Measurements from ENCODE around the gene FBXO2. TPM values are rescaled to one million over a fixed set of nuclear protein-coding genes. Genes with fewer than 3 reads are reported as not detected.

FBXO2 gene
- total RNA-seq, result 15.0 TPM

GRCh38 chr1:11654137-11654938, at the start of gene FBXO2, which contains the start of gene FBXO44:
Gene FBXO2, minus strand, starts transcription at chr1:11654429. Its CDS starts 89 bp downstream, at chr1:11654340.
Gene FBXO44, plus strand, starts transcription at chr1:11654877. Its CDS starts 959 bp downstream, at chr1:11655836.
- peak; percentile 76 for DNase-seq (ENCODE audit: low spot score)
- ATAC-seq, result peak; percentile 73

GRCh38 chr1:11703357-11704193, 49.3 kb upstream of the FBXO2 start:
- DNase-seq (ENCODE audit: low spot score) (no peak), ATAC-seq (no peak)

DNA sequence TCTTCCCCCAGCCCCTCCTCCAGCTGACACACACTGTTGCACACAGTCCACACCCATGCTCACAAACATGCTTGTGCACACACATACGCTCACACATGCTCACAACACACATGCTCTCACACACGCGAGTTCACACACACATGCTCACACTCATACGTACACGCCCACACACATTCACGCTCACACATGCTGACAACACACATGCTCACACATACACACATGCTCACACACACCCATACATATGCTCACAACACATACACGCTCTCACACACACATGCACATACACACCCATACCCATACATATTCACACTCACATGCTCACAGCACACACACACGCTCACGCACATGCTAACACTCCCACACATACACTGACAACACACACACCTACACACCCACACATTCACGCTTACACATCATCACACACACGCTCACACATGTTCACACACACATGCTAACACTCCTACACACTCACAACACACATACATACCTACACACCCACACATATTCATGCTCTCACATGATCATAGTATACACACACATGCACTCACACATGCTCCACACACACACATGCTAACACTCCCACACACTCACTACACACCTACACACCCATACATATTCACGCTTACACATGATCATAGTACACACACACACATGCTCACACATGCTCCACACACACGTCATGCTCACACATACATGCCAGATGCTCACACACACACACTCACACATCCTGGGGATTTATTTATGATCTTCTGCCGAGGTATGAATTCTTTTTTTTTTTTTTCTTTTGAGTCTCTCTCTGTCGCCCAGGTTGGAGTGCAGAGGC, 48.0 kb upstream of the FBXO2 start:
- DNase-seq (ENCODE audit: low spot score) (no peak), ATAC-seq (no peak)

- DNase-seq (ENCODE audit: low spot score), result no peak
- no peak for ATAC-seq
Observed at GRCh38 chr1:11701551-11701961, 47.3 kb upstream of the FBXO2 start.

GRCh38 chr1:11700601-11701467, 46.6 kb upstream of the FBXO2 start:
- no peak for DNase-seq (ENCODE audit: low spot score)
- no peak for ATAC-seq

DNA sequence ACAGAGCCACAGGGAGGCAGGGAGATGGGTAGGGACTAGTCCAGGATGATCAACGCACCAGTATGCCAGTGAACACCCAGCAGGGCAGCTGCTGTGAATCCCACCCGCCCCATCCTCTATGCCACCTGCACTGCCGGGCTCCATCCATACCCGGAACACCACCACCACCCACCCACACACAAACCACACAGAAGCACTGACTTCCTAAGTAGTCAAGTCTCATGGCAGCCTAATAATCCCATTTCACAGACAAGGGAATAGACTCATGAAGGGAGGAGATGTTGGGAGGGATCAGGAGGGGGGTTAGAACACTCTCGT, 43.6 kb upstream of the FBXO2 start:
- ATAC-seq, result no peak
- DNase-seq (ENCODE audit: low spot score), result no peak

DNA sequence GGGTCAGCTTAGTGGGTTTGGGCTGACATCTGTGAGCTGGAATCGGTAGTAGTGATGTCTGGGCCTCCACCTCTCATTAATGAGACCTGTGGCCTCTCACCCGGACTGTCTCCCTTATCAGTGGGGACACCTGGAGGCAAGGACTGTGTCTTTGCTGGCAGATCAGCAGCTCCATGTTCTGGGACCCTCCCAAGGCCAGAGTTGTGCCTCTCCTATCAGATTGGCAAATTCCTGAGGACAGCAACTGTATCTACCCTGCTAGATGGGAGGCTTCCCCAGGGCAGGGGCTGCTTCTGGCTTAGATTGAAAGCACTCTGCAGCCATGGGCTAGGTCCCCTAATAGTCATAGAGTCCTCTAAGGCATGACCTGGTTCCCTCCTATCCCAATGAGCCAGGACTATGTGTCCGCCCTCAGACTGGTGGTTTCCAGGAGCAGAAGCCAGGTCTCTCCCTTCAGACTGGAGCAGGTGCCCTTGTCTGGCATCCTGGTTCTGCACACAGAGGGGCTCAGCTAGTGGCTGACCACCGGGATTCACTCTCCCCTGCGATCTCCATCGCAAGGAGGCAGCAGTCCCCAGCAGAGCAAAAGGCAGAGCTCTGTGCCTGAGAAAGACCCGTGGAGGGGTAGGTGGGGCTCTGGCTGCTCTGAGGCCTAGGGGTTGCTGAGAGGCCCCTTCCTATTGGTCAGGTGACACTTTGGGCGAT, 43.1 kb upstream of the FBXO2 start:
- ATAC-seq, result no peak
- DNase-seq (ENCODE audit: low spot score), result no peak

- DNase-seq (ENCODE audit: low spot score) (no peak), ATAC-seq (no peak)
Observed at GRCh38 chr1:11695861-11696260, 41.6 kb upstream of the FBXO2 start.

GRCh38 chr1:11693917-11694316, 39.7 kb upstream of the FBXO2 start:
- no peak for ATAC-seq

GRCh38 chr1:11693024-11693590, 38.9 kb upstream of the FBXO2 start:
- ATAC-seq, result no peak
- no peak for DNase-seq (ENCODE audit: low spot score)

More at GRCh38 chr1:11693917-11694316, 39.7 kb upstream of the FBXO2 start:
- no peak for DNase-seq (ENCODE audit: low spot score)

DNA sequence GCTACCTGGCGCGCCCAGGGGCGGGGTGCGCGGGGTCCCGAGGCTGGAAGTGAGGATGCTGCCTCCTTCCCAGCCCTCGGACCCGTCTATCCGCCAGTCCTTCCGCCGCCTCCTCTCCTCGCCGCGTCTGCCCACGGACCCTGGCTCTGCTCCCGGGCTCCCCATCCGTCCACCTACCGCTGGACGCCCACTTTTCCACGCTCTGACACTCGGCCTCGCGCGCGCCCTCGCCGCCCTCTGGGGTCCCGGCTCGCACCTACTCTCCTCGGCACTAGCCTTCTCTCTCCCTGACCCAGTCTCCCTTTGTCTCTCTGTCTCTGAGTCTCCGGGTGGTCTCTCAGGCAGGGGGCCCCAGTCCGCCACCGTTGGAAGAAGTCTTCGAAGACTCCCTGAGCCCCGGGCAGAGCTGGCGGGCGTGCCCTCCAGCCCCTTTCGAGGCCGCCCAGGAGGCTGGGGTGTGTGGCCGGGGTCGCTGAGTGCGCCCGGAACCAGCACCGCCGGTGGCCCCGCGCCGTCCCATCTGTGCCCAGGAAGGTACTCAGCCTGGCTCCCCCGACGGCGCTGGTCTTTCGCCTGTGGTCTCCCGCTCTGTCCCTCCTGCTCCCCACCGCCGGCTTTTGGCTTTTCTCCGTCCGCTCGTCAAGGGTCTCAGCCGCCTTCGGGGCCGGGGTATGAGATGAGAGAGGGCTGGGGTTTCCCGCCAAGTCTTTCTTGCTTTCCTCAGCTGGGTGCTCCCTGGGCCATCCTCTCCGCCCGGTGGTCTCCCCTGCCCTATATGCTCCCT, 37.9 kb upstream of the FBXO2 start:
- DNase-seq (ENCODE audit: low spot score) (no peak), ATAC-seq (no peak)

DNA sequence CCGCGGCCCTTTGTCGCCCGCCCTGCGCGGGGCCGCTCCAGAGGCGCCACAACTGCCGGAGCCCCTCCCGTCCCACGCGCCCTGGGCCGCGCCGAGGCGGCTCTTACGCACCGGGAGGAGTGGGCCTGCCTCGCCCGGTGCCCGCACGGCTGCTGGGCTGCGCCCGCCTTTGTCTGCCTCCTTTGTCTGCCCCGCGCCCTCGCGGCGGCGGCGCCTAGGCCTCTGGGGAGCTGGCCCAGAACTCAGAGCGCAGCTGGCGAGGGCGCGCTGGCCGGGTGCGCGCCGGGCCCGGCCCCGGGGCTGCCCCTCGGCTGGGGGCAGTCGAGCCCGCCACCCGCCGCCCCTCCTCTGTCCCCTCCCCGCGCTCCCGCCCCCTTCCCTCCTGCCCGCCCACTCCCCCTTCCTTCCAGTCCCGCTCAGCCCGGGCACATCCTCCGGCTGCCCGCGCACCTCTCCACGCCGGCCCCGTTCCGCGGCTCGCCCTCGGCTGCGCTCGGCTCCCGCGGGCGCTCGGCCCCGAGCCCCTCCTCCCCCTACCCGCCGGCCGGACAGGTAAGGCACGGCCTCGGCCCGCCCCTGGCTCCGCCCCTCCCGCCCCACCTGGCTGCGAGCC, 37.2 kb upstream of the FBXO2 start, which contains the start of gene DRAXIN:
Gene DRAXIN, plus strand, starts transcription at position 409 of the 613 bp plus-strand sequence. CDS start 14,549 bp downstream, outside the sequence.
- ATAC-seq (peak; percentile 48), DNase-seq (ENCODE audit: low spot score) (no peak)

- peak; percentile 48 for ATAC-seq
- no peak for DNase-seq (ENCODE audit: low spot score)
Observed at GRCh38 chr1:11690397-11691301, 36.4 kb upstream of the FBXO2 start.

DNA sequence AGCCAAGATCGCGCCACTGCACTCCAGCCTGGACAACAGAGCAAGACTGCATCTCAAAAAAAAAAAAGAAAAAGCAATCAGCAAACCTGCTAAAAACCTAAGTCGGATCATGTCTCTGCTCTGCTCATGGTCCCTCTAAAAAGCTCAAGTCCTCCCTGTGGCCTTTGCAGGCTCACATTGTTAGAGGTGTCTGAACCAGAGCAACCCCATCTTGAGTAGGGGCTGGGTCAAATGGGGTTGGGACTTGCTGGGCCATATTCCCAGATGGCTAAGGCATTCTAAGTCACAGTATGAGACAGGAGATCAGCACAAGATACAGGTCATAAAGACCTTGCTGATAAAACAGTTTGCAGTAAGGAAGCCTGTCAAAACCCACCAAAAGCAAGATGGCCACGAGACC, 34.3 kb upstream of the FBXO2 start:
- ATAC-seq (no peak), DNase-seq (ENCODE audit: low spot score) (no peak)

DNA sequence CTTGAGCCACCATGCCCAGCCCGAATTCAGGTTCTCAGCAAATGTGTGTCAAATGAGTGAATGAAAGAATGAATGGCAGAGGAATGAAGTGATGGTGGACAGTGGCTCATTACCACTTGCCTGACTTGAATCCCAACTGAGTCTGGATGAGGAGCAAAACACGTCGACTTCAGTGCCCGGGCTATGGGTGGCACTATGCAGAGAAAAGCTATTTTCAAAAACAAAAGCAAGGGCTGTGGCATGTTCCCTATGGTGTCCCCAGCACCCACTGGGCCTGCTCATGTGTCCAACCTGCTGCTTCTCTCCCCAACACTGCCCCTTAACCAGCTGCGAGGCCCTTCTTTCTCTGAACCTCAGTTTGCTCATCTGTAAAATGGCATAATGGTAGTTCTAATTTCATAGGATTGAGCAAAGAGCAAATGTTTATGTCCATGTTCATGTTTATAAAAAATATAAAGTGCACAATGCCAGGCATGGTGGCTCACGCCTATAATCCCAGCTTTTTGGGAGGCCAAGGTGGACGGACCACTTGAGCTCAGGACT, 31.1 kb upstream of the FBXO2 start:
- DNase-seq (ENCODE audit: low spot score), result no peak
- ATAC-seq, result no peak

GRCh38 chr1:11684070-11684469, 29.8 kb upstream of the FBXO2 start:
- DNase-seq (ENCODE audit: low spot score), result no peak
- no peak for ATAC-seq

- no peak for ATAC-seq
- no peak for DNase-seq (ENCODE audit: low spot score)
Observed at GRCh38 chr1:11682799-11683198, 28.6 kb upstream of the FBXO2 start.
